ENCODE measurements around the gene KCNT2. TPM values are rescaled to one million over a fixed set of nuclear protein-coding genes. Genes with fewer than 3 reads are reported as not detected.

KCNT2 gene
- polyA plus RNA-seq, 2 of the 4 experiments (the other 2 are of a cell fraction), result 0.14 to 1.7 TPM

- TF ChIP-seq, protein P1, sequence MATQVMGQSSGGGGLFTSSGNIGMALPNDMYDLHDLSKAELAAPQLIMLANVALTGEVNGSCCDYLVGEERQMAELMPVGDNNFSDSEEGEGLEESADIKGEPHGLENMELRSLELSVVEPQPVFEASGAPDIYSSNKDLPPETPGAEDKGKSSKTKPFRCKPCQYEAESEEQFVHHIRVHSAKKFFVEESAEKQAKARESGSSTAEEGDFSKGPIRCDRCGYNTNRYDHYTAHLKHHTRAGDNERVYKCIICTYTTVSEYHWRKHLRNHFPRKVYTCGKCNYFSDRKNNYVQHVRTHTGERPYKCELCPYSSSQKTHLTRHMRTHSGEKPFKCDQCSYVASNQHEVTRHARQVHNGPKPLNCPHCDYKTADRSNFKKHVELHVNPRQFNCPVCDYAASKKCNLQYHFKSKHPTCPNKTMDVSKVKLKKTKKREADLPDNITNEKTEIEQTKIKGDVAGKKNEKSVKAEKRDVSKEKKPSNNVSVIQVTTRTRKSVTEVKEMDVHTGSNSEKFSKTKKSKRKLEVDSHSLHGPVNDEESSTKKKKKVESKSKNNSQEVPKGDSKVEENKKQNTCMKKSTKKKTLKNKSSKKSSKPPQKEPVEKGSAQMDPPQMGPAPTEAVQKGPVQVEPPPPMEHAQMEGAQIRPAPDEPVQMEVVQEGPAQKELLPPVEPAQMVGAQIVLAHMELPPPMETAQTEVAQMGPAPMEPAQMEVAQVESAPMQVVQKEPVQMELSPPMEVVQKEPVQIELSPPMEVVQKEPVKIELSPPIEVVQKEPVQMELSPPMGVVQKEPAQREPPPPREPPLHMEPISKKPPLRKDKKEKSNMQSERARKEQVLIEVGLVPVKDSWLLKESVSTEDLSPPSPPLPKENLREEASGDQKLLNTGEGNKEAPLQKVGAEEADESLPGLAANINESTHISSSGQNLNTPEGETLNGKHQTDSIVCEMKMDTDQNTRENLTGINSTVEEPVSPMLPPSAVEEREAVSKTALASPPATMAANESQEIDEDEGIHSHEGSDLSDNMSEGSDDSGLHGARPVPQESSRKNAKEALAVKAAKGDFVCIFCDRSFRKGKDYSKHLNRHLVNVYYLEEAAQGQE (IDR thresholded peaks at IDR 0.05), result no peak
- no peak for TF ChIP-seq JUN (IDR thresholded peaks at IDR 0.05)
Measured at GRCh38 chr1:196577386-196577785, 30.9 kb downstream of the KCNT2 start (continued).

DNA sequence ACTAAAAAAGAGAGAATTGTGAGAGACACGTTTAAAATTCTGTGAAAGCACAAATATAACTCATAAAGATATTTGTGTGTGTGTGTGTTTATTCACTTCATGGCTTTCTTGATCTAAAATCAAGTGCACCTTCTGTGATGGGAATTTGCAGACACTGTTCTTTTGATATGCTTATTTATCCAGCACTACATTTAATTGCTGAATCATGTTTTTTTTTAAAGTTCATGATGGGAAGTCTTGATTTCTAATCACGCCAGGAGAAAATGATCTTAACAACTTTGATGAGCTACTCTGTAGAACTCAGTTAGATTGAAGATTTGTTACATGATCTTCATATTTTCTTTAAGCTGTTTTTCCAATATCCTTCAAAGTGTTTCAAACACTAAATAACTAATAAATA lies 35.0 kb downstream of the KCNT2 start:
- TF ChIP-seq MAFK (IDR thresholded peaks at IDR 0.05; ENCODE audit: partially characterized antibody) (peak; percentile 85), NFE2L2 (conservative IDR thresholded peaks at IDR 0.05; ENCODE audit: low read length) (0 out of 2 replicates have a peak, but pooled peaks have one; percentile 23)
- TF ChIP-seq, protein P2, sequence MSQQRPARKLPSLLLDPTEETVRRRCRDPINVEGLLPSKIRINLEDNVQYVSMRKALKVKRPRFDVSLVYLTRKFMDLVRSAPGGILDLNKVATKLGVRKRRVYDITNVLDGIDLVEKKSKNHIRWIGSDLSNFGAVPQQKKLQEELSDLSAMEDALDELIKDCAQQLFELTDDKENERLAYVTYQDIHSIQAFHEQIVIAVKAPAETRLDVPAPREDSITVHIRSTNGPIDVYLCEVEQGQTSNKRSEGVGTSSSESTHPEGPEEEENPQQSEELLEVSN (IDR thresholded peaks at IDR 0.05; ENCODE audit: borderline replicate concordance, low read depth), result no peak
- H3K4me1 ChIP-seq, result no peaks in the 10 kb centered on the region
- ChIA-PET CTCF (no interaction called here), POLR2A (no interaction called here)
- WGBS (ENCODE audit: missing lambda C conversion rate), result 48% methylated on average over 2 of the region's 2 CpGs
- H3K27ac ChIP-seq, result no peak overlapping the region
- no peak for DNase-seq (ENCODE audit: low read depth in 1 of 2, low spot score in 1 of 2)
- no peak overlapping the region for H3K4me2 ChIP-seq
- H3K9me3 ChIP-seq, result no peaks in the 10 kb centered on the region
- ATAC-seq, result no peak
- H3K4me3 ChIP-seq, result no peak overlapping the region
- FAIRE-seq, result peak; percentile 54

GRCh38 chr1:196567238-196567637 lies 41.0 kb downstream of the KCNT2 start:
- TF ChIP-seq, protein P3, sequence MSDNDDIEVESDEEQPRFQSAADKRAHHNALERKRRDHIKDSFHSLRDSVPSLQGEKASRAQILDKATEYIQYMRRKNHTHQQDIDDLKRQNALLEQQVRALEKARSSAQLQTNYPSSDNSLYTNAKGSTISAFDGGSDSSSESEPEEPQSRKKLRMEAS (IDR thresholded peaks at IDR 0.05), result no peak
- TF ChIP-seq FOSB (CRISPR knock-in tag; IDR thresholded peaks at IDR 0.05) (no peak), RCOR1 (IDR thresholded peaks at IDR 0.05; ENCODE audit: low read depth, low read length) (no peak), MAFK (IDR thresholded peaks at IDR 0.05; ENCODE audit: partially characterized antibody) (peak; percentile 70), FOXS1 (CRISPR knock-in tag; IDR thresholded peaks at IDR 0.05) (no peak)
- ChIA-PET CTCF (no interaction called here), POLR2A (no interaction called here)
- peaks cover 11% of the 10 kb centered on the region; the same call in 2 of the 3 replicates for H3K9me3 ChIP-seq
- no peak overlapping the region for H3K4me2 ChIP-seq
- FAIRE-seq (no peak), ATAC-seq (no peak), DNase-seq (ENCODE audit: low read depth in 1 of 2, low spot score in 1 of 2) (no peak)
- no peak overlapping the region for H3K27ac ChIP-seq
- 22% methylated on average over 1 of the region's 1 CpG for WGBS (ENCODE audit: missing lambda C conversion rate)
- H3K4me3 ChIP-seq, result no peak overlapping the region
- no peaks in the 10 kb centered on the region for H3K4me1 ChIP-seq

GRCh38 chr1:196563768-196564167 lies 44.5 kb downstream of the KCNT2 start:
- FAIRE-seq (no peak), DNase-seq (ENCODE audit: low read depth in 1 of 2, low spot score in 1 of 2) (no peak), ATAC-seq (no peak)
- POLR2A ChIA-PET, result no interaction called here
- H3K4me1 ChIP-seq, result peaks cover 9% of the 10 kb centered on the region; the same call in 2 of the 3 replicates
- CTCF ChIA-PET, result no interaction called here
- H3K4me2 ChIP-seq, result no peak overlapping the region
- H3K27ac ChIP-seq, result no peak overlapping the region
- H3K4me3 ChIP-seq, result no peak overlapping the region
- peaks cover 11% of the 10 kb centered on the region; the same call in 2 of the 3 replicates for H3K9me3 ChIP-seq
- TF ChIP-seq, protein P4, sequence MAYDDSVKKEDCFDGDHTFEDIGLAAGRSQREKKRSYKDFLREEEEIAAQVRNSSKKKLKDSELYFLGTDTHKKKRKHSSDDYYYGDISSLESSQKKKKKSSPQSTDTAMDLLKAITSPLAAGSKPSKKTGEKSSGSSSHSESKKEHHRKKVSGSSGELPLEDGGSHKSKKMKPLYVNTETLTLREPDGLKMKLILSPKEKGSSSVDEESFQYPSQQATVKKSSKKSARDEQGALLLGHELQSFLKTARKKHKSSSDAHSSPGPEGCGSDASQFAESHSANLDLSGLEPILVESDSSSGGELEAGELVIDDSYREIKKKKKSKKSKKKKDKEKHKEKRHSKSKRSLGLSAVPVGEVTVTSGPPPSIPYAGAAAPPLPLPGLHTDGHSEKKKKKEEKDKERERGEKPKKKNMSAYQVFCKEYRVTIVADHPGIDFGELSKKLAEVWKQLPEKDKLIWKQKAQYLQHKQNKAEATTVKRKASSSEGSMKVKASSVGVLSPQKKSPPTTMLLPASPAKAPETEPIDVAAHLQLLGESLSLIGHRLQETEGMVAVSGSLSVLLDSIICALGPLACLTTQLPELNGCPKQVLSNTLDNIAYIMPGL (CRISPR knock-in tag; IDR thresholded peaks at IDR 0.05; ENCODE audit: borderline replicate concordance), result no peak
- peak; percentile 50; the same call in 1 of the 2 replicates for TF ChIP-seq KDM1A (IDR thresholded peaks at IDR 0.05; ENCODE audit: low read depth)

DNA sequence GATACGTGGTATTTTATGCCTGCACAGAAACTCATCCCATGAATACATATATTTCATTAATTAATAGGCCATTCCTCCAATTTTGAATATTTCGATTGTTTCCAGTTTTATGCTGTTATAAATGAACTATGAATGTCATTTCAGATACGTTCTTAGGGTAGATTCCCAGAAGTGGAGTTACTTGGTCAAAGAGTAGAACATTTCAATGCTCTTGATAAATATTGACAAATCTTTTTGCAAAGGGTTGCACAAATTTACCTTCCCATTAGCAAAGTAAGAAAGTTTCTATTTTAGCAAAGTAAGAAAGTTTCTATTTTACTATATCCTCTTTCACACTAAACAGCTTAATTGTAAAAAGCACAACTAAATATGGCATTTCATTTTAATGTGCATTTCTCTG lies 48.9 kb downstream of the KCNT2 start:
- peaks cover 13% of the 10 kb centered on the region for H3K9me3 ChIP-seq
- H3K4me1 ChIP-seq, result peaks cover 17% of the 10 kb centered on the region; the same call in 2 of the 3 replicates
- no peak for DNase-seq (ENCODE audit: low read depth in 1 of 2, low spot score in 1 of 2)
- TF ChIP-seq, protein P2 (IDR thresholded peaks at IDR 0.05; ENCODE audit: borderline replicate concordance, low read depth), result no peak
- TF ChIP-seq PHF8 (IDR thresholded peaks at IDR 0.05; ENCODE audit: borderline replicate concordance, low read depth) (no peak), SREBF2 (IDR thresholded peaks at IDR 0.05) (no peak), ESRRA (IDR thresholded peaks at IDR 0.05; ENCODE audit: borderline replicate concordance, low read length) (no peak), ZSCAN20 (CRISPR knock-in tag; IDR thresholded peaks at IDR 0.05) (no peak), CHD4 (IDR thresholded peaks at IDR 0.05; ENCODE audit: borderline replicate concordance) (no peak), NFE2L2 (conservative IDR thresholded peaks at IDR 0.05; ENCODE audit: low read length) (no peak), RFX5 (IDR thresholded peaks at IDR 0.05) (no peak), GATA3 (IDR thresholded peaks at IDR 0.05; ENCODE audit: borderline replicate concordance) (no peak), JUN (IDR thresholded peaks at IDR 0.05) (no peak), BHLHE40 (IDR thresholded peaks at IDR 0.05; ENCODE audit: low read depth, low read length) (no peak), ELK1 (IDR thresholded peaks at IDR 0.05; ENCODE audit: low read depth, low read length) (no peak)
- FAIRE-seq, result no peak
- ChIA-PET POLR2A (no interaction called here), CTCF (no interaction called here)
- H3K4me2 ChIP-seq, result peak overlapping the region; percentile 88; the same call in 2 of the 3 replicates
- no peak for ATAC-seq
- H3K27ac ChIP-seq, result no peak overlapping the region
- H3K4me3 ChIP-seq, result no peak overlapping the region
- WGBS (ENCODE audit: missing lambda C conversion rate), result 48% methylated on average over 3 of the region's 3 CpGs

Data from A549 (cell line).